Putamen (tissue), 1 donor: Measurements from ENCODE around the gene PRKCA.
A peak's percentile ranks its signal among the peaks of the same experiment; 100 is the strongest.
"Not testable (repeated sequence)": the region's sequence is repeated elsewhere in the genome, so short reads cannot be mapped to it uniquely, and the experiment has no call there.

ENCODE experiments used
- DNase-seq: peaks from one replicate; pipeline ENCODE4 v3.0.0-alpha.2; 2016; ENCODE audit warnings: low spot score

The PRKCA gene

DNA sequence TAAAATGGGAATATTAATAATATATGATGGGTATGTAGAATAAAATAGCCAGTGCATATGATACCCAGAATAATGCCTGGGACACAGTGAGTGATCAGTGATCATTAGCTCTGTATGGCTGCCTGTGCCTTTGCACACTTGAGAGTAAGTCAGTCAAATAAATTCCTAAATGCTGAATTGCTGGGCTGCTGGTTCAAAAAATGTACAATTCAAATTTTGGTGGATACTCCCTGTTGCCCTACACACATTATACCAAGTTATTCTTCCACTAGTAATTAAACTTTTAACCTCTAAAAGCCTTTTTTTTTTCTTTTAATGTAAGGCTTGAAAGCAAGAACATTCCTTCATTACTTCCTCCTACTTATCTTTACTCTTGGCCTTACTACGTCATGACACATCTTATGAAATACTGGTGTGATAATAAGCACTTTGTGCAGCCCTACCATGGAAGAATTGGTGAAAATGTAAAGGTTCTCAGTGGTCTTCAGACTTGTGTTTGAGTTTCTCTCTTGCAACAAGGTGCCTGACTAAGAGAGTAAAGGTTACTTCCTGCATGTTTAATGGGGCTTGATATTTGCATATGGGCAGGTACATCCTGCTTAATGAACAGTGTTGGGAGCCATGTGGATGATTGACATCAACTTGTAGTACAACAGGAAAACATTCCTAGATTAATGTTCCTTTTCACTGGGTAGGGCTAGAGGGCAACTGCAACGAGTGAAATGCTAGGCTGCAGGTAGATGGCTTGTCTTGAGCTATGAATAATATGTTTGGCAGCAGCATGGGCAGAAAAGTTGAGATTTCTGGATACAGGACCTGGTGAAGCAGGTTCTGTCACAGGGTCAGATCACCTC is 84.3 kb downstream of the PRKCA start:
- DNase-seq = no peak

DNA sequence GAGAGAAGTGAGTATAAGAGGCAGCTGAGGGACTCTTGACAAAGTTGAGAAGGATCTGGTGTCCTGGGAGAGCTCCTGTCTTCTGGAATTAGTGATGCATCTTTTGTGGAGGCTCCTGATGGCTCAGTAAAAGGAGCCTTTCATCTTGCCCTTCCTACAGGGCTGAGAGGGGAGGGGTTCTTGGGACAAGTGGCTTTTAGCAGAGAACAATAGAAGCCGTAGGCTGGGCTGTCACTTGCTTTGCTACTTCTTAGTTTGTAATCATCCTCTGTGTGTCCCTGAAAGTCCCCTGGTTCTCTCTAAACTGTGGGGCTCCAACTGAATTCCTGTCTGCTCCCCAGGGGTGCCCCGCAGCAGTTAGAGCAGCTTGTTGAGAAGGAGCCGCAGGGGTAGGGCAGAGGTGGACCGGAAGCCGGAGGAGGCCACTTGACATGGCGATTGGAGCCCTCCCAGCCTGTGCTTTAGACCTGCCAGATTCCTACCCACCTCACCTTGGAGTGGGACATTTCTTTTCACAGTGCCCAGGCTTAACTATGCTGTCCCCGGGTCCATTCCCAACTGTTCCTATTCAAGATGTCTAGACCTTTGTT is 85.1 kb downstream of the PRKCA start:
- DNase-seq = no peak

DNA sequence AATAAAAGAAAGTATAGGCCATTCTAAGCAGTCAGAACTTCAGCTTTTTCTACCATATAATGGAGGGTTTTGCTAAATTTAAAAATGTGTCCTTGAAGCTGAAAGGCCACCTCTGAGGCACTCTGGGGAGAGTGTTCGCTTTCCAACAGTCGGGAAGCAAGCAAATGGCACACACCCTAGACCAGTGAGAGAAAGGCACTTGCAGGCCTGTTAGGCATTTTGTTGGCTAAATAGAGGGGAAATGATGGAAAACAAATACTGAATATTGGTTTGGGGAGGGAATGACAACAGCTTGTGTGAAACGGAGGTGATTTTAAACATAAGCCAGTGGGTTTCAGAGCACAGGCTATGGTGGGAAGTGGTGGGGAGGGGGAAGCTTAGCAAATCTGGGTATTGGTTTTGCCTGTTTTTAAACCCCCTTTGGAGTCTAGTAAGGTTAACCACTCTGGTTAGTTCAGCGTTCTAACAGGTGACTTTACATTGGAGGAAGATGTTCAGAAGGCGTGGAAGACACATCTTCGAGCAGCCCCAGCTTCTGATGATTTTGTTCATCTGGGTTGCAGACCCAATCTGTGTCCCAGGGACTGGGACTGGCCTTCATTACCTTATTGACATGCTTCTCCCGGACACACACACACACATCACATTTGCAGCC is 90.5 kb downstream of the PRKCA start:
- DNase-seq = no peak

DNA sequence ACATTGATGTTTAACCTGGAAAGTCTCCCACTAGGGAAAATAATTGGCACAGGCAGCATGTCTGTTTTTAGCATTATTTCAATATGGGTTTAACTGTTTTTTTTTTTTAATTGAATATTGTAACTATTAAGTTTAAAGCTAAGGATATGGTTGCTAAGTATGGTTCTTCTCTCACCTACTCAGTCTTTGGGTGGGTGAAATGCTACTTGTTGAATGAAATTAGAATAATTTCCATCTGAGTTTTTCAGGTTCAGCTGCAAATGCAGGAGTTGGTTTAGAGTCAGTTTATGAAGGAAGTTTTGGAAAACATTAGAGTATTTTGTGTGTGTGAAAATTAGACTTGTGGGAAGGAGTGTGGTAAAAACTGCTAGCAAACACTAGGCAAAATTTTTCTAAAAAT is 93.5 kb downstream of the PRKCA start:
- DNase-seq = no peak

DNA sequence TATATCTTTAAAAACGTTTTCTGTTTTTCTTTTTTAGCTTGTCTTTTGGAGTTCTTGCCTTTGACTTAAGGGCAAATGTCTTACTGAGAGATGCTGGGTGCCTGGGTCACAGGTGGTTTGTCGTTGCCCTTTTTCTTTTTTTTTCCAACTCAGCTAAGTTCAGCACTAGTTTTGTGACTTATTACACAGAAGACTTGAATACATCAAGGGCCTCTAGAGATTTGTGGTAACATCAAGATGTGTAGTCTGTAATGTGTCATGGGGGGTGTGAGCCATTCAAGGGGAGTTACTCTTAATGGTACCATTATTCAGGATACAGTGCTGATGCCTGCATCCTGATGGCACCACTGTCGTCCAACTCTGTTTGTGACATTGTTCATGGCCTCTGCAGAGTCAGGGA is 95.1 kb downstream of the PRKCA start:
- DNase-seq = no peak

DNA sequence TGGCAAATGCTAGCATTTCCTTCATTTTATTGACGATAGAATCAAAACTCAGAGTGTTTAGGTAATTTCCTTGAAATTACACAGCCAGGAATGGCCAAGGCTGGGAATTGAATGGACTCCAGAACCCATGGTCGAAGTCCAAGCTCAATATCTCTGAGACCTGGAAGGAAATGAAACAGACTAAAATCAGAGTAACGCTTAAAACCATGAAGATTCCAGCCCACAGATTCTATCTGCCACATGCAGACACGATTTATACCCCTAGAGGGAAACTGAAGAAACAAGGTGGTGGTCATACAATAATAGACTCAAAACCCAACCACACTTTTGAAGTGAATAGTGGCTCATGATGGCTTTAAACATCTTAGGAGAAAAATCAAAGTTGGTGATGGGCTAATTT is 95.6 kb downstream of the PRKCA start:
- no peak for DNase-seq

DNA sequence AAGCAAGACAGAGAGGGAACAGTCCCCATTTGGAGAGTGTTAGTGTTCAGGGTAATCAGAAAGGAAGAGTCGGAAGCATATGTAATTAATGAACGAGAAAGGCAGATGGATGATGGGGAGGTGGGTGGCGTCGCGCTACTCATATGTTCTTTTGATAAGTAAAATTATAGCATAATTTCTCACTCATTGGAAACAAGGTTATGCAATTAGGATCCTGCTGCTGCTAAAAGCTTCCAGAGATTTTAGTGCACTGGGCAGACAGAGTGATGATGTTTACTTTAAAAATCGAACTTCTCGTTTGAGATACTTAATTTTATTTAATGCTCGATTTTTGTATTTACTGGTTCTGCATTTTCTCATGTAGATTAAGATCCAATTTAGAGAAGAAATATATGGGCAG is 96.2 kb downstream of the PRKCA start:
- DNase-seq = no peak

DNA sequence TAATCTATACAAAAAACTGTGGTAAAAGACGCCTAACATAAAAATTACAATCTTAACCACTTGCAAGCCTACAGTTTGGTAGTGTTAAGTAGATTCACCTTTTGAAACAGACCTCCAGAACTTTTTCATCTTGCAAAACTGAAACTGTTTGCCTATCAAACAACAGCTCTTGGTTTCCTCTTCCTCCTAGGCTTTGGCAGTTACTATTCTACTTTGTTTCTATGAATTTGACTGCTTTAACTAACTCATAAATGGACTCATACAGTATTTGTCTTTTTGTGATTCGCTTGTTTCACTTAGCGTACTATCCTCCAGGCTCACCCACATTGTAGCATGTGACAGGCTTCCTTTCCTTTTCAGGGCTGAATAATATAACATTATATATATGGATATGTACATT is 97.0 kb downstream of the PRKCA start:
- no peak for DNase-seq

DNA sequence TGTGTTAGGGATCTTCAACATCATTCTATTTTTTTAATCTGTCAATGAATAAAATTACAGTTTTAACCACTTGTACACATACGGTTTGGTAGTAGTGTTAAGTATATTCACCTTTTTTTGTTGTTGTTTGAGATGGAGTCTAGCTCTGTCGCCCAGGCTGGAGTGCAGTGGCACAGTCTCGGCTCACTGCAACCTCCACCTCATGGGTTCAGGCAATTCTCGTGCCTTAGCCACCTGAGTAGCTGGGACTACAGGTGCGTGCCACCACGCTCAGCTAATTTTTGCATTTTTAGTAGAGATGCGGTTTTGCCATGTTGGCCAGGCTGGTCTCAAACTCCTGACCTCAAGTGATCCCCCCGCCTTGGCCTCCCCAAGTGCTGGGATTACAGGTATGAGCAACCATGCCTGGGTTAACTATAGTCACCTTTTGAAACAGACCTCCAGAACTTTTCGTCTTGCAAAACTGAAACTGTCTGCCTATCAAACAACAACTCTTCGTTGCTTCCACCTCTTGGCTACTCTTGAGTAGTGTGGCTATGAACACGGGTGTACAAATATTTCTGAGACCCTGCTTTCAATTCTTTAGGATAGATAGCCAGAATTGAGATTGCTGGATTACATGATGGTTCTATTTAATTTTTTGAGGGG is 97.8 kb downstream of the PRKCA start:
- DNase-seq = not testable (repeated sequence)

DNA sequence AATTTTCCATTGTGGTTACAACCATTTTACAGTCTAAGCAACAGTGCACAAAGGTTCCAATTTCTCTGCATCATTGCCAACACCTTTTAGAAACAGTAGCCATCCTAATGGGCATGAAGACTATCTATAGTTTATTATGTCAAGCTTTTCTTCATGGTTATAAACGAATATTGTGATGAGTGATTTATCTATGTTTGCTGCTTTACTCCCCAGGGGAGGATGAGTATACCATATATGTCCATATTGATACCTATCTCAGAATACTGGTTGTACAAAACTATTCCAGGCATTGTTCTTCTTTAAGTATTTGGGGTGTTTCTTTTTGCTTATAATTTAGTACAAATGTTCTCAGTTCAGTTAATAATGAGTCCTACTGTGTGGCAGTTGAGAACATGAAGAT is 98.3 kb downstream of the PRKCA start:
- DNase-seq = no peak

DNA sequence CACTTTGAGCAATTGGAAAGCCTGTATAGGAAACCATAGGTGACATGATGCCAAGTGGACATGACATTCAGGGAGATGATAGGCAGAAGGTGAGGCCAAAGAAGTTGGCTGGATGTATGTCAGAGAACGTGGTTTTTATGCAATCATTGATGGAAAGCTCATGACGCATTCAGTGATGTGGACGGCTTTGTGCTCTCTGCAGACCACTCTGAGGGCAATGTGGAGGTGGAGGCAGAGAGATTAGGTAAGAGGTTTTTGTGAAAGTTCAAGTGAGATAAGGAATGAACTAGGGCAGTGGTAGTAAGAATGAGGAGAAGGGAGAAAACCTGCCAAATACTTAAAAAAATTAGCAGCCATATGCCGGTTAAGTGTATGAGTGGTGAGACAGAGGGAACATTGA is 99.0 kb downstream of the PRKCA start:
- DNase-seq = no peak

DNA sequence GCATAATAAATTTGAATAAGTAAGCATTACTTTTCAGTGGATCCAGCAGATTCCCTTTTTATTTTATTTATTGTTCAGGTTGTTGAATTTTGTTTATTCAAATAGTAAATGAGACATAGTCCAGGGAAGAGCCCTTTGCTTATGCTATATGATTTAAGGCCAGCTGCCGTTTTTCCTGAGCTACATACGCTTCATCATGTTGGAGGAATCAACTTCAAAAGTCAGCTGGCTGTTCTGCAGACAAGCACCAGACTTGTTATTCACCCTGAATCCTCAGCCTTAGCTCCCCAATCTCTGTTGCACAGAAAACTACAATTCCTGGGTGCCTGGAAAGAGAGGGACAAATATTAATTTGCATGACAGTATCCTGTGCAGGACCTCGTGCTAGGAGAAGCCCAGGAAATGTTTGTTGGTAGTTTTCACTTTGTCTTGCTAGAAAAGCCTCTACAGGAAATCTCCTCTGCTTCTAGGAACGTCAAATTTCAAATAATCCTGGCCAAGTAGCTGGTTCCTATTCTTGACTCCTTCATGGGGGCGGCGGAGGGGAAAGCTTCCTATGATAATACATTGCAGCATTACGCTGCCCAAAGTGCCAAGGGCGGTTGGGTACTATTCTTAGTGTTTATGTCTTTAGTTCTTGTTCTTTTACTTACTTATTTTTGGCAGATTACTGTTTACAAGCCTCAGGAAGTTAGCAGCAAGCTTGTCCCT is 101.6 kb downstream of the PRKCA start:
- DNase-seq = no peak

DNA sequence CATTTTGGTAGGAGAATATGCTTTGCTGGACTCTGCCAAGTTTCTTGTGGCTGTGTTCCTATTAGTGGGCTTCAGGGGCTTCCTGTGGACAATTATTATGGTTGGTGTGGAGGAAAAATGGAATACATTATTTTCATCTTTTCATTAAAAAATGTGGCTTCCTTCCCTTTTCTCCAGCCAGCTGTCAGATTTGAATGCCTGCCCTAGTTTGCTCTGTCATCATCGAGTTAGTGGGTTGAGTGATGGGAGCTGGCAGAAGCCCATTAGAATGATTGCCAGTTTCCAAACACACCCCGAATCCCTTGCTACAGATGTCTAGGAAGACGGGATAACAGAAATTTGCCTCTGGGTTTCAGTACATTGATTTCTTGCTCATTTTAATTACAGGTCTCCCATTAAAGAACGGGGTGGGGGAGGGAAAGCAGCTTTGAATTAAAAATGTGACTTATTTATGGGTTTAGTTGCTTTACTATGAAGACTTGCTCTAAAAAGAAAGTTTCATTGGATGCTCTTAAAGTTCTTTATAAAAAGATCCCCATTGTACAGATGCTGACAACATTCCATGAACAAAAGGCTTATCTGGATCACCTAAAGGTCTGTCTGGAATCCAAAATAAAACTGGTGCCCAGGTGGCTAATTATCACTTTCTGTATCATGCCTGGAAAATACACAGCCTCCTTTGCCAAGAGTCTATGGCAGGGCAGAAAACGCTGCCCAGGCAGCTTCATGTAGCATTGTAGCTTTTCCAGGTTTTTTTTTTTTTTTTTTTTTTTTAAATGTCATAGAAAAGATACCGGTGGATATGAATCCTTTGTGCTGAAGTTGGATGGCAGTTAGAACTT is 103.6 kb downstream of the PRKCA start:
- DNase-seq = peak; percentile 18

DNA sequence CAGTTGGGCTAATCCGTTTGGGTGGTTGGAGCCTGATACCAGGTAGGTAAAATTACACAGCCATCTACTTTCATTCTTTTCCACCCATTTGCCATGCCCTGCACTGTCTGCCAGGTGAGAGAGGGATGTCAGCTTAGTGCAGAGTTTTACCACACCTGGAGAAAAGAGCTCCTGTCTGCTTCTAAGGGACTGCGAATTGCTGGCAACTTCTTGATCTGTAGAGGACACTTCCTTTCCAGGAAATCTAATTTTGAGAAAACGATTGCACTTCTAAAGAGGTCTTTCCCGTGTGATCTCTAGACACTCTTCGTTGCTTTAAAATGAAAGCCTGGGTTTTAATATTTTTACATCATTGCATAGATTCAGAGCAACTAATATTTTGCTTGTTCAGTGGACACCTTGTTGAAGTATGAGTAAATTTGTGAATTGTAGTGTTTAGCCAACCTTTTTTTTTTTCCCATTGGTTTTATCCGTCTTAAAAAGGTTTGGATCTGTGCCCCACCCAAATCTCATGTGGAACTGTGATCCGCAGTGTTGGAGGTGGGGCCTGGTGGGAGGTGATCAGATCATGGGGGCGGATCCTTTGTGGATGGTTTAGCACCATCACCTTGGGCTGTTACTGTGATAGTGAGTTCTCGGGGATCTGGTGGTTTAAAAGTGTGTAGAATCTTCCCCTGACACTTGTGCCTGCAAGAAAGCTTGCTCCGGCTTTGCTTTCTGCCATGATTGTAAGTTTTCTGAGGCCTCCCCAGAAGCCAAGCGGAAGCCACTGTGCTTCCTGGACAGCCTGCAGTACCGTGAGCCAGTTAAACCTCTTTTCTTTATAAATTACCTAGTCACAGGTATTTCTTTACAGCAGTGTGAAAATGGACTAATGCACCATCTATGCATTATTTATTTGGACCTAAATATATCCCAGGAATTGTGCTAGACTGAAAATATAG is 104.6 kb downstream of the PRKCA start:
- no peak for DNase-seq

DNA sequence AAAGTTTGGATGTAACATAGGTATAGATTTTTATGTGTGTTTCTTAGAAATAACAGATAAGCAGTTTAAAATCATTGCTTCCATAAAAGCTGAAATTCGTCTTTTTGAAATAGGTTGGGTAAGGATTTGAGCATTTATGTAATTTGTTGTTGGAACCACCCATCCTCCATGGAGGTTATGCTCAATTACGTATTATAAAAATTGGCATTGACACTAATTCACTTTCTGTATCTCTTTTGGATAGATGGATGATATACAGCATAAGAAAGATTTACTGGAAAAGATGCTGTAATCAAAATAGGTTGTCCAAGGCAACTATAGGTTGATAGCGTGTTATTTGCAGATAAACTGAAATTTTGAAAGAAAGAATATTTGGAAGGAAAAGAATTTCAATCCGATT is 105.5 kb downstream of the PRKCA start:
- no peak for DNase-seq

DNA sequence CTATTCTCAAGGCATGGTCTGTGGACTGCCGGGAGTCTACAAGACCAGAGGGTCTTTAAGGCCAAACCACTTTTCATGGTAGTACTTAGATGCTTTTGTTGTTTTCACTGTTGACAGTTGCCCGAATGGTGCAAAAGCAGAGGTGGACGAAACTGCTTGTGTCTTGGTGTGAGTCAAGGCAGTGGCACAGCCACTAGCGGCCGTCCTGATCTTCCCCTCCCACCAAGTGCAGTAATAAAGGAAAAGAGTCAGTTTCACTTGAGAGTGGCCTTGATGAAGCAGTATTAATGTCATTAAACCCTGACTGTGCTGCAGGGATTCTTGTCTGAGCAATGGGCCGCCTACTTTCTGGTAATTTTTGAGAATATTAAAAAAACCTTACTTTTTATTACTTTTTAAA is 109.1 kb downstream of the PRKCA start:
- DNase-seq = no peak

DNA sequence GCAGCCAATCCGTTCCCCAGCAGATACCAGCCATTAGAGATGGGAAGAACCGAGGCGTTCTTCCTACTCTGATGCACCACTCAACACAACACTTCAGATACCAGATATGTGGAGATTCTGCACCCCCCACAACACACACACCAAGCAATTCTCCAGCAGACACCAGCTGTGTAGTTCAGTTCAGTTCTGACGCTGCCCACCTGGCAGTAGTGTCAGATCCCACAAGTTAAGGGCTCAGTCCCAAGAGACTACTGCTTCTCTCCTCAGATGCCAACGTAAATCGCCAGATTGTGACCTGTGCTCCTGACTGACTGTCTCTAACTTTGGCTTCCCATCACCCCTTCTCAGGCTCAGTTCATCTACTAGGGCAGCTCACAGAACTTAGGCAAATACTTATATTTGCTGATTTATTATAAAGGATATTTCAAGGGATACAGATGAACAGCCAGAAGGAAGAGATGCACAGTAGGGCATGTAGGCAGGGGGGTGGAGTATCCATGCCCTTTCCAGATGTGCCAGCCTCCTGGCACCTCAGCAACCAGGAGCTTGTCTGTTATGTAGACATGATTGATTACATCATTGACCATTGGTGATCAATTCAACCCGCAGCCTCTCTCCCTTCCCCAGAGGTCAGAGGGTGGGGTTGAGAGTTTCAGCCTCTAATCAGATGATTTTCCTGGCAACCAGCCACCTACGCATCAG is 110.6 kb downstream of the PRKCA start:
- DNase-seq = no peak

DNA sequence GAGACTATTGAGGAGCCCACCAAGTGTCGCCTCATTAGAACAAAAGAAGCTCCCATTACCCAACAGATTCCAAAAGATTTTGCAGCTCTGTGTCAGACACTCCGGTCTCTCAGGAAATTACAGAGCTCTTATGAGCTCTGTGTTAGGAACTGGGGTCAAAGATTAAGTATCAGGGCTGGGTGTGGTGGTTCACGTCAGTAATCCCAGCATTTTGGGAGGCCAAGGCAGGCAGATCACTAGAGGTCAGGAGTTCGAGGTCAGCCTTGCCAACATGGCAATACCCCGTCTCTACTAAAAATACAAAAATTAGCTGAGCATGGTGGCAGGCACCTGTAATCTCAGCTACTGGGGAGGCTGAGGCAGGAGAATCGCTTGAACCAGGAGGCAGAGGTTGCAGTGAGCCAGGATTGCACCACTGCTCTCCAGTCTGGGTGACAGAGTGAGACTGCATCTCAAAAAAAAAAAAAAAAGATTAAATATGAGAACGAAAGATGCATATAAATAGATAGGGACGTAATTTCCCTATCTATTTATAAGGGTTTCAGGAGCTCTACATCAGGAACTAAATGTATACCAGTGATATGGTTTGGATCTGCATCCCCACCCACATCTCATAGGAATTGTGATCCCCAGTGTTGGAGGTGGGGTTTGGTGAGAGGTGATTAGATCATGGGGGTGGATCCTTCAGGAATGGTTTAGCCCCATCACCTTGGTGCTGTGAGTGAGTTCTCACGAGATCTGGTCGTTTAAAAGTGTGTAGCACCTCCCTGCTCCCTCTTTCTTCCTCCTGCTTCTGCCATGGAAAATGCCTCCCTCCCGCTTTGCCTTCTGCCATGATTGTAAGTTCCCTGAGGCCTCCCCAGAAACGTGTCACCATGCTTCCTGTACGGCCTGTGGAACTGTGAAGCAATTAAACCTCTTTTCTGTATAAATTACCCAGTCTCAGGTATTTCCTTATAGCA is 111.4 kb downstream of the PRKCA start:
- no peak for DNase-seq
